CD4-positive, alpha-beta T cell (primary cell): ENCODE measurements around the gene LYST. TPM values are rescaled to one million over a fixed set of nuclear protein-coding genes. Genes with fewer than 3 reads are reported as not detected.
"Not testable (repeated sequence)": the region's sequence is repeated elsewhere in the genome, so short reads cannot be mapped to it uniquely, and the experiment has no call there.

Source experiments
- ATAC-seq: fragments of 200-7000 bp; cut with Tn5 transposase; one replicate; pipeline ENCODE4 v1.10.0; 2022; ENCODE audit warnings: mild to moderate bottlenecking; ENCODE audit not compliant: poor library complexity
- CTCF ChIA-PET: fragments of 350-600 bp; sonication (Branson Sonifier 250); formaldehyde crosslinking; loops from one replicate; lab custom pipeline; 2021; ENCODE audit warnings: antibody characterized with exemption, inconsistent platforms; lab: Charles Lee
- POLR2A ChIA-PET: fragments of 350-600 bp; sonication (Branson Sonifier 250); formaldehyde crosslinking; loops from one replicate; lab custom pipeline; 2021; ENCODE audit warnings: antibody characterized with exemption, inconsistent platforms; lab: Charles Lee
- DNase-seq, 14 experiments: peaks; one replicate each; pipeline ENCODE4 v3.0.0-alpha.2; 2013 to 2020; ENCODE audit warnings: mixed read lengths in 2 of 14
- H3K27ac ChIP-seq, 2 donors: one replicate each; pipeline versions ENCODE4 v1.5.1 to v1.7.0; 2013; ENCODE audit warnings: low read length in 2 of 2, low read depth in 1 of 2, mild to moderate bottlenecking in 1 of 2
- H3K27me3 ChIP-seq, 2 experiments: 1 replicate in 1 of 2; 2 replicates in 1 of 2; pipeline versions ENCODE4 v1.6.1 to v1.7.0; 2013; ENCODE audit warnings: low read length in 2 of 2, control low read depth in 1 of 2, mild to moderate bottlenecking in 1 of 2, moderate library complexity in 1 of 2; ENCODE audit not compliant: insufficient read depth in 2 of 2, control insufficient read depth in 1 of 2
- H3K36me3 ChIP-seq: one replicate; pipeline ENCODE4 v1.6.1; 2013; ENCODE audit warnings: low read length, control low read depth; ENCODE audit not compliant: insufficient read depth
- H3K4me1 ChIP-seq: one replicate; pipeline ENCODE4 v1.6.1; 2013; ENCODE audit warnings: low read length, control low read depth; ENCODE audit not compliant: insufficient read depth
- H3K4me3 ChIP-seq: one replicate; pipeline ENCODE4 v1.5.1; 2013; ENCODE audit warnings: mild to moderate bottlenecking, low read length, moderate library complexity
- H3K9me3 ChIP-seq, 2 experiments: 1 replicate in 1 of 2; 2 replicates in 1 of 2; pipeline versions ENCODE4 v1.6.1 to v1.7.0; 2013; ENCODE audit warnings: low read length in 2 of 2, mild to moderate bottlenecking in 2 of 2, control low read depth in 1 of 2, moderate library complexity in 1 of 2; ENCODE audit not compliant: control insufficient read depth in 1 of 2, insufficient read depth in 1 of 2
- H3K27ac Mint-ChIP-seq: one replicate; pipeline ENCODE4 v1.8.0; 2020; ENCODE audit warnings: mixed read lengths
- H3K27me3 Mint-ChIP-seq: one replicate; pipeline ENCODE4 v1.8.0; 2021; ENCODE audit warnings: mixed read lengths
- H3K36me3 Mint-ChIP-seq: one replicate; pipeline ENCODE4 v1.8.0; 2021; ENCODE audit warnings: low read depth, mixed read lengths
- H3K4me1 Mint-ChIP-seq: one replicate; pipeline ENCODE4 v1.8.0; 2021; ENCODE audit warnings: low read depth, mixed read lengths
- H3K4me3 Mint-ChIP-seq: one replicate; pipeline ENCODE4 v1.8.0; 2020; ENCODE audit warnings: mild to moderate bottlenecking, mixed read lengths
- H3K9me3 Mint-ChIP-seq: one replicate; pipeline ENCODE4 v1.8.0; 2020; ENCODE audit warnings: mixed read lengths
- CTCF ChIP-seq: fragments of 200-600 bp; IDR thresholded peaks from one replicate; pipeline ENCODE4 v1.8.0; 2022; ENCODE audit warnings: antibody characterized with exemption, mild to moderate bottlenecking
- intact Hi-C, 2 experiments: fragments of 100-400 bp; cut with DNase I in 1 of 2; cut with micrococcal nuclease in 1 of 2; formaldehyde crosslinking; loops; one replicate each; pipeline versions ENCODE4 v1.15.1 to v1.9.0; 2023 to 2025; cut with DNase I, micrococcal nuclease
- total RNA-seq, 174 experiments: library from RNA in 2 of 174; stranded (reverse) in 2 of 174; gene quantifications; one replicate each; pipeline ENCODE4 v1.2.3 and lab custom pipeline; 2021 to 2026

The LYST gene
- total RNA-seq, 2 experiments from 2014 or later, result 24.9 to 26.8 TPM

GRCh38 chr1:235642011-235642942 is 224.4 kb downstream of the LYST start:
- ATAC-seq, result peak; percentile 85
- peak overlapping the region; percentile 60 for H3K4me3 ChIP-seq
- H3K36me3 Mint-ChIP-seq, result no peaks in the 10 kb centered on the region
- no peaks in the 10 kb centered on the region for H3K9me3 ChIP-seq
- peak; percentile 28 to 88 (median 62) for DNase-seq
- no peak for TF ChIP-seq CTCF
- POLR2A ChIA-PET, result no interaction called here
- H3K4me3 Mint-ChIP-seq, result peak overlapping the region; percentile 84
- H3K9me3 Mint-ChIP-seq, result no peaks in the 10 kb centered on the region
- H3K4me1 Mint-ChIP-seq, result peaks cover 19% of the 10 kb centered on the region
- no peaks in the 10 kb centered on the region for H3K36me3 ChIP-seq
- H3K27ac ChIP-seq, result peak overlapping the region; percentile 27 to 67
- peaks cover 21% of the 10 kb centered on the region for H3K27me3 Mint-ChIP-seq
- peak overlapping the region; percentile 78 for H3K27ac Mint-ChIP-seq
- H3K27me3 ChIP-seq, result no peaks in the 10 kb centered on the region
- CTCF ChIA-PET, result interaction anchor here (1.1 kb wide), 1 partner anchor 137 kb away, joined by 5 read pairs; the partner anchor contains the start of gene B3GALNT2
- intact Hi-C loops, result no loop called here
- peaks cover 29% of the 10 kb centered on the region for H3K4me1 ChIP-seq

- Mint-ChIP-seq H3K4me3 (no peak overlapping the region), H3K9me3 (no peaks in the 10 kb centered on the region), H3K27me3 (peaks cover 5% of the 10 kb centered on the region), H3K4me1 (peaks cover 19% of the 10 kb centered on the region), H3K27ac (no peak overlapping the region), H3K36me3 (no peaks in the 10 kb centered on the region)
- H3K27ac ChIP-seq, result no peak overlapping the region
- intact Hi-C loops, result no loop called here
- DNase-seq, result peak in 1 of 14 experiments; percentile 22
- CTCF ChIA-PET, result no interaction called here
- POLR2A ChIA-PET, result no interaction called here
- H3K4me3 ChIP-seq, result no peak overlapping the region
- no peaks in the 10 kb centered on the region for H3K27me3 ChIP-seq
- peaks cover 29% of the 10 kb centered on the region for H3K4me1 ChIP-seq
- no peak for TF ChIP-seq CTCF
- ATAC-seq, result no peak
- no peaks in the 10 kb centered on the region for H3K36me3 ChIP-seq
- H3K9me3 ChIP-seq, result no peaks in the 10 kb centered on the region
Observed at GRCh38 chr1:235640580-235640979, 226.1 kb downstream of the LYST start.

- DNase-seq, result peak in 1 of 14 experiments; percentile 27
- no peaks in the 10 kb centered on the region for H3K27me3 ChIP-seq
- no peaks in the 10 kb centered on the region for H3K36me3 ChIP-seq
- H3K9me3 Mint-ChIP-seq, result no peaks in the 10 kb centered on the region
- no peak for ATAC-seq
- H3K36me3 Mint-ChIP-seq, result no peaks in the 10 kb centered on the region
- intact Hi-C loops, result no loop called here
- TF ChIP-seq CTCF, result no peak
- H3K27ac Mint-ChIP-seq, result no peak overlapping the region
- no peaks in the 10 kb centered on the region for H3K9me3 ChIP-seq
- peaks cover 29% of the 10 kb centered on the region for H3K4me1 ChIP-seq
- no peak overlapping the region for H3K4me3 Mint-ChIP-seq
- ChIA-PET POLR2A (no interaction called here), CTCF (no interaction called here)
- peaks cover 4% of the 10 kb centered on the region for H3K27me3 Mint-ChIP-seq
- H3K27ac ChIP-seq, result no peak overlapping the region
- H3K4me3 ChIP-seq, result no peak overlapping the region
- H3K4me1 Mint-ChIP-seq, result peaks cover 19% of the 10 kb centered on the region
Observed at GRCh38 chr1:235639226-235640205, 227.2 kb downstream of the LYST start.

- H3K4me3 Mint-ChIP-seq, H3K27ac Mint-ChIP-seq, DNase-seq, H3K9me3 ChIP-seq, H3K27me3 ChIP-seq, H3K36me3 ChIP-seq, H3K27me3 Mint-ChIP-seq, H3K9me3 Mint-ChIP-seq, H3K36me3 Mint-ChIP-seq, ATAC-seq, CTCF ChIA-PET, H3K27ac ChIP-seq, POLR2A ChIA-PET, intact Hi-C loops, H3K4me3 ChIP-seq: not testable (repeated sequence)
- peaks cover 29% of the 10 kb centered on the region for H3K4me1 ChIP-seq
- peaks cover 19% of the 10 kb centered on the region for H3K4me1 Mint-ChIP-seq
Observed at GRCh38 chr1:235638612-235639011, 228.1 kb downstream of the LYST start.
